Astrocyte (in vitro differentiated cells and primary cell): ENCODE measurements around the gene TMEM225B. TPM values are rescaled to one million over a fixed set of nuclear protein-coding genes. Genes with fewer than 3 reads are reported as not detected.

Source experiments
- DNase-seq: peaks from one replicate; pipeline ENCODE4 v3.0.0-alpha.2; 2010; ENCODE audit warnings: low read depth
- FAIRE-seq: peaks from 2 replicates; lab custom pipeline; 2011; peaks lifted over from hg19 to GRCh38; lab: Jason Lieb, UNC
- H2AFZ ChIP-seq: 2 replicates; pipeline ENCODE4 v1.6.0; 2012; ENCODE audit warnings: low read depth, low read length, inconsistent platforms
- H3K27ac ChIP-seq: 2 replicates; pipeline ENCODE4 v1.5.1; 2011; ENCODE audit warnings: low read depth, low read length, inconsistent platforms
- H3K27me3 ChIP-seq: 2 replicates; pipeline ENCODE4 v1.6.0; 2011; ENCODE audit warnings: low read length, inconsistent platforms; ENCODE audit not compliant: insufficient read depth
- H3K36me3 ChIP-seq: 2 replicates; pipeline ENCODE4 v1.5.1; 2011; ENCODE audit warnings: low read length, inconsistent platforms; ENCODE audit not compliant: insufficient read depth
- H3K4me1 ChIP-seq: 2 replicates; pipeline ENCODE4 v1.5.1; 2011; ENCODE audit warnings: low read length, inconsistent platforms; ENCODE audit not compliant: insufficient read depth
- H3K4me2 ChIP-seq: 2 replicates; pipeline ENCODE4 v1.6.0; 2012; ENCODE audit warnings: low read length, inconsistent platforms
- H3K4me3 ChIP-seq: 2 replicates; pipeline ENCODE4 v1.5.1; 2011; ENCODE audit warnings: low read depth, mild to moderate bottlenecking, low read length, inconsistent platforms; ENCODE audit not compliant: insufficient read depth
- H3K79me2 ChIP-seq: 2 replicates; pipeline ENCODE4 v1.6.0; 2012; ENCODE audit warnings: mild to moderate bottlenecking, low read length, inconsistent platforms; ENCODE audit not compliant: insufficient read depth
- H3K9ac ChIP-seq: 2 replicates; pipeline ENCODE4 v1.6.0; 2012; ENCODE audit warnings: mild to moderate bottlenecking, low read length, inconsistent platforms
- H3K9me3 ChIP-seq: 2 replicates; pipeline ENCODE4 v1.5.1; 2012; ENCODE audit warnings: low read depth, mild to moderate bottlenecking, low read length, inconsistent platforms; ENCODE audit not compliant: insufficient read depth
- H4K20me1 ChIP-seq: 2 replicates; pipeline ENCODE4 v1.6.0; 2012; ENCODE audit warnings: low read length, inconsistent platforms; ENCODE audit not compliant: insufficient read depth
- H3K27ac Mint-ChIP-seq: one replicate; pipeline ENCODE4 v1.8.0; 2021; ENCODE audit warnings: mild to moderate bottlenecking, mixed read lengths; ENCODE audit not compliant: unreplicated experiment
- H3K27me3 Mint-ChIP-seq: one replicate; pipeline ENCODE4 v1.8.0; 2021; ENCODE audit warnings: low read depth, mixed read lengths; ENCODE audit not compliant: unreplicated experiment
- H3K36me3 Mint-ChIP-seq: one replicate; pipeline ENCODE4 v1.8.0; 2021; ENCODE audit warnings: low read depth, mixed read lengths; ENCODE audit not compliant: unreplicated experiment
- H3K4me1 Mint-ChIP-seq: one replicate; pipeline ENCODE4 v1.8.0; 2021; ENCODE audit warnings: low read depth, mixed read lengths; ENCODE audit not compliant: unreplicated experiment
- H3K4me3 Mint-ChIP-seq: one replicate; pipeline ENCODE4 v1.8.0; 2021; ENCODE audit warnings: mild to moderate bottlenecking, moderate library complexity, mixed read lengths; ENCODE audit not compliant: unreplicated experiment
- H3K9me3 Mint-ChIP-seq: one replicate; pipeline ENCODE4 v1.8.0; 2021; ENCODE audit warnings: mild to moderate bottlenecking, mixed read lengths; ENCODE audit not compliant: unreplicated experiment
- CTCF ChIP-seq: IDR thresholded peaks from 2 replicates; pipeline ENCODE4 v1.5.1; 2011; ENCODE audit warnings: low read depth, mild to moderate bottlenecking, inconsistent platforms, low read length, moderate library complexity; ENCODE audit not compliant: insufficient read depth
- EZH2 ChIP-seq: IDR thresholded peaks from 2 replicates; pipeline ENCODE4 v1.6.1; 2012; ENCODE audit warnings: mild to moderate bottlenecking, low read length, inconsistent platforms; ENCODE audit not compliant: insufficient read depth
- total RNA-seq: library from RNA; stranded (reverse); gene quantifications from 2 replicates; pipeline ENCODE4 v1.2.1, GENCODE V29; 2021

Gene TMEM225B
- total RNA-seq, 1 donor from 2014 or later = 0.23 TPM

- Histone ChIP-seq H4K20me1 (peaks cover 13% of the 10 kb centered on the region), H3K9ac (peak overlapping the region; percentile 100), H3K9me3 (no peaks in the 10 kb centered on the region), H3K27me3 (no peaks in the 10 kb centered on the region), H3K4me1 (peaks cover 33% of the 10 kb centered on the region), H2AFZ (no peak overlapping the region), H3K4me2 (peak overlapping the region; percentile 95), H3K79me2 (peaks cover 58% of the 10 kb centered on the region), H3K4me3 (peak overlapping the region; percentile 91), H3K27ac (peak overlapping the region; percentile 98), H3K36me3 (peaks cover 19% of the 10 kb centered on the region)
- peak overlapping the region; percentile 100 for H3K4me3 Mint-ChIP-seq
- DNase-seq = no peak
- no peaks in the 10 kb centered on the region for H3K9me3 Mint-ChIP-seq
- FAIRE-seq = no peak
- TF ChIP-seq EZH2 = no peak
- H3K27ac Mint-ChIP-seq = peak overlapping the region; percentile 88
- peaks cover 25% of the 10 kb centered on the region for H3K4me1 Mint-ChIP-seq
- H3K27me3 Mint-ChIP-seq = no peaks in the 10 kb centered on the region
- H3K36me3 Mint-ChIP-seq = peaks cover 20% of the 10 kb centered on the region
These were observed 40.9 kb upstream of the TMEM225B start for GRCh38 chr7:99557196-99557607.

- peak overlapping the region; percentile 88 for H3K27ac Mint-ChIP-seq
- Histone ChIP-seq H3K4me3 (peak overlapping the region; percentile 91), H3K27me3 (no peaks in the 10 kb centered on the region), H3K4me1 (peaks cover 34% of the 10 kb centered on the region), H2AFZ (peak overlapping the region; percentile 98), H3K9me3 (no peaks in the 10 kb centered on the region), H3K4me2 (peak overlapping the region; percentile 95), H3K79me2 (peaks cover 58% of the 10 kb centered on the region), H3K36me3 (peaks cover 22% of the 10 kb centered on the region), H3K9ac (peak overlapping the region; percentile 100), H4K20me1 (peaks cover 13% of the 10 kb centered on the region), H3K27ac (peak overlapping the region; percentile 98)
- H3K27me3 Mint-ChIP-seq = no peaks in the 10 kb centered on the region
- peaks cover 24% of the 10 kb centered on the region for H3K36me3 Mint-ChIP-seq
- no peak for TF ChIP-seq EZH2
- TF ChIP-seq CTCF = no peak
- H3K4me1 Mint-ChIP-seq = peaks cover 29% of the 10 kb centered on the region
- no peak for DNase-seq
- no peak for FAIRE-seq
- no peaks in the 10 kb centered on the region for H3K9me3 Mint-ChIP-seq
- peak overlapping the region; percentile 100 for H3K4me3 Mint-ChIP-seq
These were observed 40.1 kb upstream of the TMEM225B start for GRCh38 chr7:99557940-99558305.

GRCh38 chr7:99558306-99559174 is 39.5 kb upstream of the TMEM225B start, which contains the start of gene ZNF655:
Gene ZNF655 (plus strand): TSS chr7:99558642. CDS start chr7:99560560, 1,918 bp downstream.
- TF ChIP-seq EZH2 (no peak), CTCF (no peak)
- peak; percentile 79 for DNase-seq
- H3K4me3 ChIP-seq = peak within 1 kb of the TSS; percentile 91
- peaks cover 58% of the 10 kb centered on the region for H3K79me2 ChIP-seq
- peaks cover 22% of the 10 kb centered on the region for H3K36me3 ChIP-seq
- Mint-ChIP-seq H3K36me3 (peaks cover 24% of the 10 kb centered on the region), H3K4me1 (peaks cover 31% of the 10 kb centered on the region), H3K27me3 (no peaks in the 10 kb centered on the region), H3K9me3 (no peaks in the 10 kb centered on the region), H3K4me3 (peak within 1 kb of the TSS; percentile 100), H3K27ac (peak within 1 kb of the TSS; percentile 88)
- H3K9ac ChIP-seq = peak within 1 kb of the TSS; percentile 100
- H3K9me3 ChIP-seq = no peaks in the 10 kb centered on the region
- peaks cover 16% of the 10 kb centered on the region for H4K20me1 ChIP-seq
- H3K4me1 ChIP-seq = peaks cover 37% of the 10 kb centered on the region
- FAIRE-seq = no peak
- H2AFZ ChIP-seq = peak within 1 kb of the TSS; percentile 98
- peak within 1 kb of the TSS; percentile 98 for H3K27ac ChIP-seq
- H3K27me3 ChIP-seq = no peaks in the 10 kb centered on the region
- peak within 1 kb of the TSS; percentile 95 for H3K4me2 ChIP-seq
